Measurements from ENCODE around the gene PPM1L. TPM values are rescaled to one million over a fixed set of nuclear protein-coding genes. Genes with fewer than 3 reads are reported as not detected.

PPM1L gene
- total RNA-seq, 1 donor from 2014 or later: 10.6 TPM

DNA sequence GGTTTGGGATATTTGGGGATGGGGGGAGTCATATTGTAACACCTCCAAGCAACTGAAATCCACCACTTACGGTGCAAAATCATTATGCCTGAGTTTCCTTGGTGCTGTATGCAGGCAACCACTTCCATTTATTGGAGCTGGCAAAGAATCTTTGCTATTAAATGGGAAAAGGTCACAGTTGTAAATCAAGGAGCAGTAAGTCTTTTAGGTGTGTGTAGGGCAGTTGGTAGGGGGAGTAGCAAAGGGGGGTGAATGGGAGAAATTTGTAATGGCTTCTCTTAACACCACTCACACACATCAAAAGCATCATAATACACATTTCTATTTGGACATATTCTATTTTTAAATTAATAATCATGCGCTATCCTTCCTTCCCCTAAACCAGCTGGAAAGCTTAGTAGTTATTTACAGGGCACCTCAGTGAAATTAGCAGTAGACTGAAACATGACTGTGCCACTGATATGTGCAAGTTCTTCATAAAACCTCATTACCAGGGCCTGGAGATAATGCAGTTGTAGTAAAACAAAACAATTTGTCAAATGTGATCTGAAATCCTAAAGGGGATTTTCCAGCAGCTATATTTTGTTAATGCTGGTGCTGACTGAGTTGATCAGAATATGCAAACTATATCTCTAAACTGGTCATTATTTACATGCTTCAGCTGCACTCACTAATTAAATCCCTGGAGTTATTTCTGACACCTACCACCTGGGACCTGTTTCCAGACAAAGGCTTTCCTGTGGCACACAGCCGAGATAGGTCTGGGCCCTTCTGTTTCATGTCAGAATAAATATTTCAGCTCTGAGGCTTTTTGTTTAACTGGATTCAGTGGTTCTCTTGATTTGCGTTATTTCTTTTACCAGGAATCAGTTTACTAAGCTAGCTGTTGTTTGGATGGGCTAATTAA is 259.1 kb downstream of the PPM1L start:
- no peak for DNase-seq (ENCODE audit: low spot score in 2 of 2, unreplicated experiment in 2 of 2)
- no peaks in the 10 kb centered on the region for H3K36me3 Mint-ChIP-seq
- no peak overlapping the region for H3K27ac Mint-ChIP-seq
- TF ChIP-seq, protein P1, sequence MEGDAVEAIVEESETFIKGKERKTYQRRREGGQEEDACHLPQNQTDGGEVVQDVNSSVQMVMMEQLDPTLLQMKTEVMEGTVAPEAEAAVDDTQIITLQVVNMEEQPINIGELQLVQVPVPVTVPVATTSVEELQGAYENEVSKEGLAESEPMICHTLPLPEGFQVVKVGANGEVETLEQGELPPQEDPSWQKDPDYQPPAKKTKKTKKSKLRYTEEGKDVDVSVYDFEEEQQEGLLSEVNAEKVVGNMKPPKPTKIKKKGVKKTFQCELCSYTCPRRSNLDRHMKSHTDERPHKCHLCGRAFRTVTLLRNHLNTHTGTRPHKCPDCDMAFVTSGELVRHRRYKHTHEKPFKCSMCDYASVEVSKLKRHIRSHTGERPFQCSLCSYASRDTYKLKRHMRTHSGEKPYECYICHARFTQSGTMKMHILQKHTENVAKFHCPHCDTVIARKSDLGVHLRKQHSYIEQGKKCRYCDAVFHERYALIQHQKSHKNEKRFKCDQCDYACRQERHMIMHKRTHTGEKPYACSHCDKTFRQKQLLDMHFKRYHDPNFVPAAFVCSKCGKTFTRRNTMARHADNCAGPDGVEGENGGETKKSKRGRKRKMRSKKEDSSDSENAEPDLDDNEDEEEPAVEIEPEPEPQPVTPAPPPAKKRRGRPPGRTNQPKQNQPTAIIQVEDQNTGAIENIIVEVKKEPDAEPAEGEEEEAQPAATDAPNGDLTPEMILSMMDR (IDR thresholded peaks at IDR 0.05; ENCODE audit: unreplicated experiment): no peak
- no peak overlapping the region for H3K4me3 Mint-ChIP-seq
- no peaks in the 10 kb centered on the region for H3K4me1 Mint-ChIP-seq
- no peaks in the 10 kb centered on the region for H3K27me3 Mint-ChIP-seq (ENCODE audit: low read depth)
- peaks cover 12% of the 10 kb centered on the region for H3K9me3 Mint-ChIP-seq

DNA sequence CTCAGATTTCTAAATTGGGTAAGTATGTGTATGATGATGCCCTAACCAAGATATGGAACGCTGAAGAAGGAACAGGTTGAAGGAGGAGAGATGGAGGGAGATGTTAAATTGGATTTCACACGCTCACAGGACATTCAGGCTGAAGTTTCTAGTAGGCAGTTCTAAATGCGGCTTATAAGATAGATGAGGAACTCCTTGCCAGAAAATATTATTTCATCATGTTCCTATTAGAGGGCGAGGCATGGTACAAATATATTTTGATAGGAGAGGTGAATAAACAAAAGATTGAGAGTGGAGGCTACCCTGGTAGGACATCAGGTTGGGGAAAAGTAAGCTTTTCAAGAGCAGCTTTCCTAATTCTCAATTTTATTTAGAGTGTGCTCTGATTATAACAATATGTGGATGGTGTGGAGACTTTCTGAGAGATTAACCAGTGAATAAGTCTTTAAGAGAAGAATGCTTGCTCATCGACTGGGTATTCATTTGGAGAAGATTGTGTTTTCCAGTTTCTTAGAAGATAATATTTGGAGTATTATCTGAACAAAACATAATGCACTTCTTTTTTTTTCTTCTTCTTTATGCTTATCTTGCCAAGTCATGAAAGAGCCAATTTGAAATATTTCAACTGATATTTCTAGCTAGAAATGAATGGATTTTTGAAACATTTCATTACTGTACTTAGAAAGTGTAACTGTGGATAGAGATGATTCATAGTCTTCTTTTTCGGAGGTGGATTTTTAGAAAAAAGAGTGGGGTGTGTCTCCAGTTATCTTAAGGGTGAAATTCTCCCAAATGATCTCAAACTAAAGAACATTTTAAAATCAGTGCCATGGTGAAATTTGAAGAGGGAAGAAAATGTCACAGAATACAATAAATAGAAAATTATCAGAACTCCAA is 260.6 kb downstream of the PPM1L start:
- Mint-ChIP-seq H3K4me1 (no peaks in the 10 kb centered on the region), H3K27me3 (ENCODE audit: low read depth) (no peaks in the 10 kb centered on the region), H3K36me3 (peaks cover 4% of the 10 kb centered on the region), H3K9me3 (peaks cover 28% of the 10 kb centered on the region), H3K27ac (no peak overlapping the region), H3K4me3 (no peak overlapping the region)
- TF ChIP-seq, protein P1 (IDR thresholded peaks at IDR 0.05; ENCODE audit: unreplicated experiment): no peak
- no peak for DNase-seq (ENCODE audit: low spot score in 2 of 2, unreplicated experiment in 2 of 2)

DNA sequence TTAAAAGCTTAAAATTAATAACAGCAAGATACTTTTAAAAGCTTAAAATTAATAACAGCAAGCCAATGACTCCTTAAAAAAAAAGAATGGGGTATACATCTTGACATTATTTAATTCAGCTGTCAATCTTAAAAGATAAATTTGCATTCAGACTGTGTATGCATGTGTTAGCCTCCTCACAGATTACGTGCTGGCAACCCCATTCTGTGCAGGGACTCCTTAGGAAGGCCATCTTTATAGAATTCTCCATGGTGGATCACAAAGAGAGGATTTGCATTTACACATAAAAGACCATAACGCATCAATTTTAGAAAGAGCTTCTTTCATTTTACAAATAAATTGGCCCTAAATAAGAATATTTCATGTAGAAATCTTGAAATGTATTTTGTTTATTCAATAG is 261.9 kb downstream of the PPM1L start:
- Mint-ChIP-seq H3K27me3 (ENCODE audit: low read depth) (no peaks in the 10 kb centered on the region), H3K27ac (no peak overlapping the region), H3K4me1 (no peaks in the 10 kb centered on the region), H3K4me3 (no peak overlapping the region), H3K9me3 (peaks cover 27% of the 10 kb centered on the region), H3K36me3 (peaks cover 7% of the 10 kb centered on the region)
- DNase-seq (ENCODE audit: low spot score in 2 of 2, unreplicated experiment in 2 of 2): no peak
- TF ChIP-seq, protein P1 (IDR thresholded peaks at IDR 0.05; ENCODE audit: unreplicated experiment): no peak

DNA sequence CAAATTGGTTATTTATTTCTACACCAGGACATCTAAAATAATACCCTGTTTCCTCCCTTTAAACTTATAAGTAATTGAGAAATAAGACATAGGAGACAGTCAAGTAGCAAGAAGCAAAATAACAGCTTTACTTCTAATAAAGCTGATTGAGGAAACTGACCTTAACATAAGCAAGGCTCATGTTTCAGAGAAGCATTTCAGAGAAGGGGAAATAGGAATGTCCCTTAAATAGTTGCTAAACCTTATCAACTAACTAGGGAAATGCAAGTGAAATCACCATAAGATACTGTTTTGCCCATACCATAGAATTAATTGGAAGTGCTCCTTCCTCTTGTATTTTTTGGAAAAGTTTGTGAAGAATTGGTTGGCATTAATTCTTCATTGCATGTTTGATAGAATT is 264.2 kb downstream of the PPM1L start:
- H3K36me3 Mint-ChIP-seq: peaks cover 16% of the 10 kb centered on the region
- TF ChIP-seq, protein P1 (IDR thresholded peaks at IDR 0.05; ENCODE audit: unreplicated experiment): no peak
- no peak overlapping the region for H3K27ac Mint-ChIP-seq
- no peak overlapping the region for H3K4me3 Mint-ChIP-seq
- H3K27me3 Mint-ChIP-seq (ENCODE audit: low read depth): no peaks in the 10 kb centered on the region
- H3K4me1 Mint-ChIP-seq: no peaks in the 10 kb centered on the region
- no peak for DNase-seq (ENCODE audit: low spot score in 2 of 2, unreplicated experiment in 2 of 2)
- peaks cover 32% of the 10 kb centered on the region for H3K9me3 Mint-ChIP-seq

DNA sequence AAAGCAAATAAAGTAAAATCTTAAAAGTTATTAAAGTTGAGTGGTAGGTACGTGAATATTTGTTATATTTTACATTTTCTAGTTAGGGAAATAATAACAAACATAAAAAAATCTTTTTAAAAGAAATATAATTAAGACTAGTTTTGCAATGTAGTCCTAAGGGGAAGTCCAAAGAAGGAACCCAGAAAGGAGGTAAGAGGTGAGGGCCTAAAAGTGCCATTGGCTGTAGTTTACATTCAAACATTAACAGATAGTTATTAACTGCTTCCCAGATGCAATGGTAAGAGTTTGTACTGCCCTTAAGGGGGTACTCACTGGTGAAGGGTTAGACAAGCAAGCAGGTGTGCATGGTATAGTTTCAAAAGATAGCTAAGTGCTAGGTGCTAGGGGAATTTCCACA is 269.9 kb downstream of the PPM1L start:
- Mint-ChIP-seq H3K4me1 (peaks cover 11% of the 10 kb centered on the region), H3K36me3 (peaks cover 15% of the 10 kb centered on the region), H3K27ac (no peak overlapping the region), H3K4me3 (no peak overlapping the region), H3K9me3 (peaks cover 34% of the 10 kb centered on the region), H3K27me3 (ENCODE audit: low read depth) (no peaks in the 10 kb centered on the region)
- DNase-seq (ENCODE audit: low spot score in 2 of 2, unreplicated experiment in 2 of 2): no peak
- TF ChIP-seq, protein P1 (IDR thresholded peaks at IDR 0.05; ENCODE audit: unreplicated experiment): no peak
